H9 (cell line): ENCODE data around the gene MCL1. TPM values are rescaled to one million over a fixed set of nuclear protein-coding genes. Genes with fewer than 3 reads are reported as not detected.

Source experiments
- DNase-seq: peaks from one replicate; pipeline ENCODE4 v3.0.0-alpha.2; 2017
- H2AFZ ChIP-seq: one replicate; pipeline ENCODE4 v1.6.1; 2013; ENCODE audit warnings: mild to moderate bottlenecking, low read length, control low read depth, moderate library complexity
- H2AK5ac ChIP-seq: 2 replicates; pipeline ENCODE4 v1.6.1; 2013; ENCODE audit warnings: low read length, control low read depth, mixed read lengths; ENCODE audit not compliant: insufficient read length
- H2BK120ac ChIP-seq: one replicate; pipeline ENCODE4 v1.6.1; 2013; ENCODE audit warnings: low read depth, mild to moderate bottlenecking, low read length, control low read depth, inconsistent platforms; ENCODE audit not compliant: poor library complexity, severe bottlenecking
- H2BK12ac ChIP-seq: 2 replicates; pipeline ENCODE4 v1.6.1; 2013; ENCODE audit warnings: low read length, control low read depth, mixed read lengths, low read depth; ENCODE audit not compliant: insufficient read length
- H2BK15ac ChIP-seq: 2 replicates; pipeline ENCODE4 v1.6.1; 2013; ENCODE audit warnings: low read depth, low read length, control low read depth
- H2BK20ac ChIP-seq: one replicate; pipeline ENCODE4 v1.6.1; 2013; ENCODE audit warnings: low read depth, mild to moderate bottlenecking, low read length, control low read depth, inconsistent platforms; ENCODE audit not compliant: poor library complexity, severe bottlenecking
- H2BK5ac ChIP-seq: 2 replicates; pipeline ENCODE4 v1.6.1; 2013; ENCODE audit warnings: low read length, control low read depth, mixed read lengths; ENCODE audit not compliant: insufficient read length
- H3K14ac ChIP-seq: 2 replicates; pipeline ENCODE4 v1.6.1; 2013; ENCODE audit warnings: low read length, control low read depth; ENCODE audit not compliant: insufficient read depth
- H3K18ac ChIP-seq: 2 replicates; pipeline ENCODE4 v1.6.1; 2013; ENCODE audit warnings: low read depth, mild to moderate bottlenecking, mixed read lengths, low read length, control low read depth; ENCODE audit not compliant: insufficient read length
- H3K23ac ChIP-seq: 2 replicates; pipeline ENCODE4 v1.6.1; 2013; ENCODE audit warnings: low read length, control low read depth, mixed read lengths, low read depth; ENCODE audit not compliant: insufficient read length
- H3K23me2 ChIP-seq: 2 replicates; pipeline ENCODE4 v1.6.1; 2013; ENCODE audit warnings: low read depth, mild to moderate bottlenecking, mixed read lengths, low read length, control low read depth; ENCODE audit not compliant: insufficient read length, poor library complexity, severe bottlenecking
- H3K27ac ChIP-seq: 2 replicates; pipeline ENCODE4 v1.5.1; 2013; ENCODE audit warnings: low read length, control low read depth, mixed read lengths, low read depth; ENCODE audit not compliant: insufficient read length
- H3K27me3 ChIP-seq: 2 replicates; pipeline ENCODE4 v1.6.1; 2013; ENCODE audit warnings: low read length, control low read depth, inconsistent platforms; ENCODE audit not compliant: insufficient read depth
- H3K4ac ChIP-seq: 2 replicates; pipeline ENCODE4 v1.6.1; 2013; ENCODE audit warnings: low read depth, mild to moderate bottlenecking, control low read depth, inconsistent platforms, low read length, moderate library complexity
- H3K4me1 ChIP-seq: 2 replicates; pipeline ENCODE4 v1.6.1; 2013; ENCODE audit warnings: low read length, control low read depth, inconsistent platforms; ENCODE audit not compliant: insufficient read depth
- H3K4me2 ChIP-seq: 2 replicates; pipeline ENCODE4 v1.6.1; 2013; ENCODE audit warnings: low read length, control low read depth, mixed read lengths; ENCODE audit not compliant: insufficient read length, insufficient read depth
- H3K56ac ChIP-seq: 2 replicates; pipeline ENCODE4 v1.6.1; 2013; ENCODE audit warnings: low read depth, mild to moderate bottlenecking, mixed read lengths, low read length, control low read depth; ENCODE audit not compliant: insufficient read length
- H3K79me1 ChIP-seq: 2 replicates; pipeline ENCODE4 v1.6.1; 2013; ENCODE audit warnings: low read depth, mild to moderate bottlenecking, moderate library complexity, low read length, control low read depth, inconsistent platforms; ENCODE audit not compliant: insufficient read depth, poor library complexity, severe bottlenecking
- H3K79me2 ChIP-seq: 2 replicates; pipeline ENCODE4 v1.6.1; 2013; ENCODE audit warnings: low read length, control low read depth, inconsistent platforms; ENCODE audit not compliant: insufficient read depth
- H3K9ac ChIP-seq: 2 replicates; pipeline ENCODE4 v1.6.1; 2013; ENCODE audit warnings: low read length, control low read depth, mixed read lengths; ENCODE audit not compliant: insufficient read length; ENCODE audit errors: extremely low read depth
- H3K9me3 ChIP-seq: one replicate; pipeline ENCODE4 v1.6.1; 2013; ENCODE audit warnings: low read depth, low read length, inconsistent platforms; ENCODE audit not compliant: control insufficient read depth
- H3T11ph ChIP-seq: one replicate; pipeline ENCODE4 v1.6.1; 2013; ENCODE audit warnings: mild to moderate bottlenecking, low read length, control low read depth, inconsistent platforms
- H4K20me1 ChIP-seq: one replicate; pipeline ENCODE4 v1.6.1; 2013; ENCODE audit not compliant: control insufficient read depth, insufficient read length, insufficient read depth
- H4K5ac ChIP-seq: 2 replicates; pipeline ENCODE4 v1.6.1; 2013; ENCODE audit warnings: low read depth, mild to moderate bottlenecking, mixed read lengths, low read length, control low read depth; ENCODE audit not compliant: insufficient read length
- H4K8ac ChIP-seq: replicated peaks from 2 replicates; pipeline ENCODE4 v1.6.1; 2013; ENCODE audit warnings: low read length, control low read depth, mixed read lengths, low read depth; ENCODE audit not compliant: insufficient read length
- H4K91ac ChIP-seq: 2 replicates; pipeline ENCODE4 v1.6.1; 2013; ENCODE audit warnings: low read depth, mild to moderate bottlenecking, moderate library complexity, mixed read lengths, low read length, control low read depth; ENCODE audit not compliant: insufficient read length
- H3K27ac Mint-ChIP-seq, 3 experiments: 2 replicates in 2 of 3; 3 replicates in 1 of 3; pipeline ENCODE4 v1.8.0; 2020 to 2021; ENCODE audit warnings: mixed read lengths in 3 of 3, mild to moderate bottlenecking in 1 of 3, moderate library complexity in 1 of 3
- H3K27me3 Mint-ChIP-seq: 2 replicates; pipeline ENCODE4 v1.8.0; 2021; ENCODE audit warnings: low read depth, mild to moderate bottlenecking, moderate library complexity, mixed read lengths
- H3K36me3 Mint-ChIP-seq, 3 experiments: 2 replicates in 2 of 3; 3 replicates in 1 of 3; pipeline ENCODE4 v1.8.0; 2020 to 2021; ENCODE audit warnings: low read depth in 3 of 3, mixed read lengths in 3 of 3; ENCODE audit not compliant: insufficient read depth in 1 of 3
- H3K4me1 Mint-ChIP-seq, 2 experiments: 2 replicates each; pipeline ENCODE4 v1.8.0; 2020; ENCODE audit warnings: mixed read lengths in 2 of 2
- H3K4me3 Mint-ChIP-seq, 2 experiments: 2 replicates in 1 of 2; 3 replicates in 1 of 2; pipeline ENCODE4 v1.8.0; 2020 to 2021; ENCODE audit warnings: mild to moderate bottlenecking in 2 of 2, mixed read lengths in 2 of 2, moderate library complexity in 1 of 2
- H3K9me3 Mint-ChIP-seq, 2 experiments: 2 replicates in 1 of 2; 3 replicates in 1 of 2; pipeline ENCODE4 v1.8.0; 2020; ENCODE audit warnings: mild to moderate bottlenecking in 2 of 2, mixed read lengths in 2 of 2, moderate library complexity in 1 of 2
- CTCF ChIP-seq: fragments of 200-600 bp; sonication (generic); conservative IDR thresholded peaks from 3 replicates; pipeline ENCODE4 v1.8.0; 2021; ENCODE audit warnings: antibody characterized with exemption, mild to moderate bottlenecking
- WGBS: extraction: QIAGEN DNeasy Blood & Tissue Kit; methylation state at CpG from one replicate; pipeline ENCODE4 v1.1.7; 2013; ENCODE audit warnings: missing lambda C conversion rate, low lambda C conversion rate, mixed read lengths; ENCODE audit not compliant: insufficient read length; ENCODE audit errors: extremely low coverage; 5-methylcytosine and 5-hydroxymethylcytosine counted together
- total RNA-seq: library from RNA; stranded (reverse); gene quantifications from 2 replicates; pipeline ENCODE4 v1.2.1, GENCODE V29; 2021

MCL1 gene
- total RNA-seq, 1 experiment from 2014 or later = 247 TPM

DNA sequence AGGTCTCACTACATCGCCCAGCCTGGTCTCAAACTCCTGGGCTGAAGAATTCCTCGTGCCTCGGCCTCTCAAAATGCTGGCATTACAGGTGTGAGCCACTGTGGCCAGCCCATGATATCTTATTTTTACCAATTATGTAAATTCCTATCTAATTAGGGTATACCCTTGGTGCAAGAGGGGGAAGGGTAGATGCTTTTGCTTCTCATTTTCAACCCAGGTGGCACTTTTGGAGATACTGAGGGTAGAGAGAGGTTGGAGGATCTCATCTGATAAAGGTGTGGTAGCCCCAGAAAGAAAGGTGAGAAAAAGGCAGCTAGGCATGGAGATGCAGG, 32.6 kb upstream of the MCL1 start:
- H2BK15ac ChIP-seq = no peak overlapping the region
- H2BK5ac ChIP-seq = no peak overlapping the region
- no CpG with 5 or more reads among the region's 3 CpGs for WGBS
- no peak overlapping the region for H2AK5ac ChIP-seq
- no peak for TF ChIP-seq CTCF
- Mint-ChIP-seq H3K36me3 (peaks cover 31 to 54% (median 44%) of the 10 kb centered on the region in 3 experiments; a peak in 6 of 7 replicates), H3K4me1 (peaks cover 18% of the 10 kb centered on the region in 2 experiments), H3K27me3 (no peaks in the 10 kb centered on the region; the same call in 1 of the 2 replicates), H3K9me3 (no peaks in the 10 kb centered on the region), H3K4me3 (no peak overlapping the region), H3K27ac (peak overlapping the region in 2 of 3 experiments; percentile 75 to 91; a peak in 5 of 7 replicates)
- H3K18ac ChIP-seq = no peak overlapping the region
- no peak overlapping the region for H4K91ac ChIP-seq
- no peak overlapping the region for H2BK12ac ChIP-seq
- no peak overlapping the region for H3K14ac ChIP-seq
- H3K4ac ChIP-seq = no peak overlapping the region
- H2BK20ac ChIP-seq = no peak overlapping the region
- peak overlapping the region; percentile 85 for H3K27ac ChIP-seq
- H3K56ac ChIP-seq = no peak overlapping the region
- H2BK120ac ChIP-seq = no peak overlapping the region
- H3K79me2 ChIP-seq = no peaks in the 10 kb centered on the region
- H2AFZ ChIP-seq = no peak overlapping the region
- H3K27me3 ChIP-seq = no peaks in the 10 kb centered on the region
- no peak overlapping the region for H4K5ac ChIP-seq
- H3T11ph ChIP-seq = no peak overlapping the region
- no peaks in the 10 kb centered on the region for H3K9me3 ChIP-seq
- H3K4me1 ChIP-seq = no peaks in the 10 kb centered on the region; the same call in 1 of the 2 replicates
- H3K4me2 ChIP-seq = no peak overlapping the region
- H3K23me2 ChIP-seq = no peaks in the 10 kb centered on the region
- no peak overlapping the region for H4K8ac ChIP-seq
- H3K9ac ChIP-seq = no peak overlapping the region
- no peak overlapping the region for H3K23ac ChIP-seq
- no peaks in the 10 kb centered on the region for H3K79me1 ChIP-seq
- no peak for DNase-seq
- no peaks in the 10 kb centered on the region for H4K20me1 ChIP-seq
